HepG2 (cell line): ENCODE measurements around the gene WWC1. TPM values are rescaled to one million over a fixed set of nuclear protein-coding genes. Genes with fewer than 3 reads are reported as not detected.

ENCODE experiments used
- GATAD2A ChIP-seq: IDR thresholded peaks from 2 replicates; pipeline ENCODE4 v1.6.1; 2016
- KDM3A ChIP-seq: IDR thresholded peaks from 2 replicates; pipeline ENCODE4 v1.6.1; 2018; ENCODE audit warnings: low read depth, missing compliant biosample characterization
- RBFOX2 ChIP-seq: fragments of 200-400 bp; formaldehyde crosslinking; IDR thresholded peaks from 2 replicates; pipeline ENCODE4 v1.6.1; 2017; ENCODE audit warnings: low read depth, mild to moderate bottlenecking, low read length
- SMAD3 ChIP-seq: sonication (generic); formaldehyde crosslinking; IDR thresholded peaks from 2 replicates; pipeline ENCODE4 v1.4.0; 2020; ENCODE audit warnings: missing genetic modification reagents
- SOX6 ChIP-seq, 2 experiments: fragments of 450-650 bp in 1 of 2; sonication (generic) in 1 of 2; formaldehyde crosslinking in 1 of 2; IDR thresholded peaks; 2 replicates each; pipeline versions ENCODE4 v1.4.0 to v1.6.1; 2017 to 2020; ENCODE audit warnings: antibody characterized with exemption in 1 of 2, mild to moderate bottlenecking in 1 of 2, missing genetic modification reagents in 1 of 2
- SP5 ChIP-seq: IDR thresholded peaks from 2 replicates; pipeline ENCODE4 v1.6.1; 2016; ENCODE audit warnings: low read depth, borderline replicate concordance
- TBX2 ChIP-seq: sonication (generic); formaldehyde crosslinking; IDR thresholded peaks from 2 replicates; pipeline ENCODE4 v1.5.0; 2020; ENCODE audit warnings: missing genetic modification reagents, mild to moderate bottlenecking, borderline replicate concordance
- TBX3 ChIP-seq: fragments of 450-650 bp; IDR thresholded peaks from 2 replicates; pipeline ENCODE4 v1.6.1; 2017; ENCODE audit warnings: antibody characterized with exemption, mild to moderate bottlenecking, inconsistent platforms, borderline replicate concordance
- ZNF136 ChIP-seq: sonication (generic); formaldehyde crosslinking; IDR thresholded peaks from 2 replicates; pipeline ENCODE4 v1.8.1; 2022; ENCODE audit warnings: low read depth, mild to moderate bottlenecking, moderate library complexity, missing genetic modification reagents
- ZNF343 ChIP-seq: sonication (generic); formaldehyde crosslinking; IDR thresholded peaks from 2 replicates; pipeline ENCODE4 v1.4.0; 2020; ENCODE audit warnings: mild to moderate bottlenecking, missing genetic modification reagents
- ZNF782 ChIP-seq: sonication (generic); formaldehyde crosslinking; IDR thresholded peaks from 2 replicates; pipeline ENCODE4 v1.4.0; 2020; ENCODE audit warnings: missing genetic modification reagents, mild to moderate bottlenecking, borderline replicate concordance
- polyA plus RNA-seq, 8 experiments: library from polyadenylated mRNA; depleted of rRNA in 3 of 8; stranded (reverse) in 7 of 8; unstranded in 1 of 8; fragments of >200 nt; fragmentation: Illumina TruSeq in 4 of 8; extraction: Trizol in 4 of 8; gene quantifications; 2 replicates each; pipeline versions ENCODE4 v1.2.1 to v1.2.3, GENCODE V29; 2011 to 2016; ENCODE audit warnings: low read depth in 4 of 8, missing spikeins in 1 of 8, mixed read lengths in 1 of 8; ENCODE audit not compliant: insufficient read depth in 1 of 8
- total RNA-seq, 5 experiments: library from RNA; depleted of rRNA; stranded (reverse); fragments of >200 nt; fragmentation: Illumina TruSeq; extraction: Trizol; gene quantifications; 2 replicates each; pipeline ENCODE4 v1.2.3, GENCODE V29; 2016; ENCODE audit warnings: low read depth in 1 of 5
- TF ChIP-seq, protein P1 (sequence below): sonication (generic); formaldehyde crosslinking; IDR thresholded peaks from 2 replicates; pipeline ENCODE4 v1.4.0; 2020; ENCODE audit warnings: missing genetic modification reagents, borderline replicate concordance
- TF ChIP-seq, protein P2 (sequence below): sonication (generic); formaldehyde crosslinking; conservative IDR thresholded peaks from 2 replicates; pipeline ENCODE4 v1.4.0; 2020; ENCODE audit warnings: missing genetic modification reagents
- TF ChIP-seq, protein P3 (sequence below): sonication (generic); formaldehyde crosslinking; IDR thresholded peaks from 2 replicates; pipeline ENCODE4 v1.9.0; 2022; ENCODE audit warnings: low read depth, missing genetic modification reagents
- TF ChIP-seq, protein P4 (sequence below): sonication (generic); formaldehyde crosslinking; IDR thresholded peaks from 2 replicates; pipeline ENCODE4 v1.5.1; 2020; ENCODE audit warnings: mild to moderate bottlenecking, missing genetic modification reagents, moderate library complexity
- TF ChIP-seq, protein P5 (sequence below): sonication (generic); formaldehyde crosslinking; IDR thresholded peaks from 2 replicates; pipeline ENCODE4 v1.4.0; 2020; ENCODE audit warnings: missing genetic modification reagents, borderline replicate concordance

WWC1 gene
- total and polyA plus RNA-seq, 2 of the 13 experiments (the other 11 are each of a cell fraction or from before 2014, with no cell fraction given): 8.3 to 17.9 TPM

DNA sequence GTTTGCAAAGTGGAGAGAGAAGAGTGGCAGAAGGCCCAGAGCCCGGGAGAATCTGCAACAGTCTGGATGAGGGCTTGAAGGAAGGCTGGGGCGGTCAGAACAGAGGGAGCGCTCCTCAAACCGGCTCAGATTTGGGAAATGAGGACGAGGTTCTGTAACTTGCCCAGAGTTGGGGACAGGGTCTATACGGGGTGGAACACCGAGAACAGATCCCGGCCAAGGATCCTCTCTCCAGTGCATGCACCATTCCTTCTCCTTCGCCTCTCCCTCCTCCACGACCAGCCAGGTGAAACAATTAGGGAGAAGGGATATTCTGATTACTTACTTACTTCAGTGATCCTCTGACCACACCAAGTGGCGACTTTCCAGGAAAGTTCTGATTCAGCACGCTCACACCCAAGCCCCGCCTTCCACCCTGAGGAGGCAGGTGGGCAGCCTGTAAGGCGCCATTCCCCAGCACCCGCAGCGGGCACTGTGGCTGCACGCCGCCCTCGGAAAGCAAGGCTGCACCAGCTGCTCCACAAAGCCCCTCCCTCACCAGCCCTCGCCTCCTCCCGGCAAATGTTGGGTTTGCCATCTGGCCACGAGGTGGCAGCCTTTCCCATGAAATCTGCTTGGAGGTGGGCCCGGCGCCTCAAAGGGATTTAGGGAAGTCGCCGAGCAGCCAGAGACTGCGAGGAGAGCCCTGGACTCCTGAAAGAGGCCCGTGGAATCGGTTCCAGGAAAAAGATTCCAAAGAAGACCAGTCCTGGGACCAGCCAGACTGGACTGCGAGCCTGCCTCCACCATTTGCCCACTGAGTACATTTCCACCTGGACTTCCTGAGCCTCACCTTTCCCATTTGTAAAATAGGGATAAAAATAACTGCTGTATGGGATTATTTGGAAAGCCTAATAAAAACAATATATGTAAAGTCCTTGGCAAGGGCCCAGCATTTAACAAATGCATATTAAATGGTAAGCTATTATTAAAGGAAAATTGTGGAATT is 22.2 kb upstream of the WWC1 start (continued):
- TF ChIP-seq, protein P1, sequence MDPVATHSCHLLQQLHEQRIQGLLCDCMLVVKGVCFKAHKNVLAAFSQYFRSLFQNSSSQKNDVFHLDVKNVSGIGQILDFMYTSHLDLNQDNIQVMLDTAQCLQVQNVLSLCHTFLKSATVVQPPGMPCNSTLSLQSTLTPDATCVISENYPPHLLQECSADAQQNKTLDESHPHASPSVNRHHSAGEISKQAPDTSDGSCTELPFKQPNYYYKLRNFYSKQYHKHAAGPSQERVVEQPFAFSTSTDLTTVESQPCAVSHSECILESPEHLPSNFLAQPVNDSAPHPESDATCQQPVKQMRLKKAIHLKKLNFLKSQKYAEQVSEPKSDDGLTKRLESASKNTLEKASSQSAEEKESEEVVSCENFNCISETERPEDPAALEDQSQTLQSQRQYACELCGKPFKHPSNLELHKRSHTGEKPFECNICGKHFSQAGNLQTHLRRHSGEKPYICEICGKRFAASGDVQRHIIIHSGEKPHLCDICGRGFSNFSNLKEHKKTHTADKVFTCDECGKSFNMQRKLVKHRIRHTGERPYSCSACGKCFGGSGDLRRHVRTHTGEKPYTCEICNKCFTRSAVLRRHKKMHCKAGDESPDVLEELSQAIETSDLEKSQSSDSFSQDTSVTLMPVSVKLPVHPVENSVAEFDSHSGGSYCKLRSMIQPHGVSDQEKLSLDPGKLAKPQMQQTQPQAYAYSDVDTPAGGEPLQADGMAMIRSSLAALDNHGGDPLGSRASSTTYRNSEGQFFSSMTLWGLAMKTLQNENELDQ (CRISPR knock-in tag): no peak
- TF ChIP-seq ZNF136 (CRISPR knock-in tag) (0 out of 2 replicates have a peak, but pooled peaks have one; percentile 40), ZNF782 (peak; percentile 60; the same call in 1 of the 2 replicates), TBX2 (0 out of 2 replicates have a peak, but pooled peaks have one; percentile 60), RBFOX2 (no peak), KDM3A (CRISPR knock-in tag) (peak; percentile 89), ZNF343 (no peak), SMAD3 (CRISPR knock-in tag) (peak; percentile 71; the same call in 1 of the 2 replicates), SOX6 (IDR thresholded peaks at IDR 0.05) (no peak), SOX6 (CRISPR knock-in tag; IDR thresholded peaks at IDR 0.05) (peak; percentile 57; the same call in 1 of the 2 replicates), TBX3 (no peak), GATAD2A (peak; percentile 68), SP5 (CRISPR knock-in tag) (peak; percentile 38; the same call in 1 of the 2 replicates)
- TF ChIP-seq, protein P2, sequence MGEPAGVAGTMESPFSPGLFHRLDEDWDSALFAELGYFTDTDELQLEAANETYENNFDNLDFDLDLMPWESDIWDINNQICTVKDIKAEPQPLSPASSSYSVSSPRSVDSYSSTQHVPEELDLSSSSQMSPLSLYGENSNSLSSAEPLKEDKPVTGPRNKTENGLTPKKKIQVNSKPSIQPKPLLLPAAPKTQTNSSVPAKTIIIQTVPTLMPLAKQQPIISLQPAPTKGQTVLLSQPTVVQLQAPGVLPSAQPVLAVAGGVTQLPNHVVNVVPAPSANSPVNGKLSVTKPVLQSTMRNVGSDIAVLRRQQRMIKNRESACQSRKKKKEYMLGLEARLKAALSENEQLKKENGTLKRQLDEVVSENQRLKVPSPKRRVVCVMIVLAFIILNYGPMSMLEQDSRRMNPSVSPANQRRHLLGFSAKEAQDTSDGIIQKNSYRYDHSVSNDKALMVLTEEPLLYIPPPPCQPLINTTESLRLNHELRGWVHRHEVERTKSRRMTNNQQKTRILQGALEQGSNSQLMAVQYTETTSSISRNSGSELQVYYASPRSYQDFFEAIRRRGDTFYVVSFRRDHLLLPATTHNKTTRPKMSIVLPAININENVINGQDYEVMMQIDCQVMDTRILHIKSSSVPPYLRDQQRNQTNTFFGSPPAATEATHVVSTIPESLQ (CRISPR knock-in tag): no peak
- TF ChIP-seq, protein P3, sequence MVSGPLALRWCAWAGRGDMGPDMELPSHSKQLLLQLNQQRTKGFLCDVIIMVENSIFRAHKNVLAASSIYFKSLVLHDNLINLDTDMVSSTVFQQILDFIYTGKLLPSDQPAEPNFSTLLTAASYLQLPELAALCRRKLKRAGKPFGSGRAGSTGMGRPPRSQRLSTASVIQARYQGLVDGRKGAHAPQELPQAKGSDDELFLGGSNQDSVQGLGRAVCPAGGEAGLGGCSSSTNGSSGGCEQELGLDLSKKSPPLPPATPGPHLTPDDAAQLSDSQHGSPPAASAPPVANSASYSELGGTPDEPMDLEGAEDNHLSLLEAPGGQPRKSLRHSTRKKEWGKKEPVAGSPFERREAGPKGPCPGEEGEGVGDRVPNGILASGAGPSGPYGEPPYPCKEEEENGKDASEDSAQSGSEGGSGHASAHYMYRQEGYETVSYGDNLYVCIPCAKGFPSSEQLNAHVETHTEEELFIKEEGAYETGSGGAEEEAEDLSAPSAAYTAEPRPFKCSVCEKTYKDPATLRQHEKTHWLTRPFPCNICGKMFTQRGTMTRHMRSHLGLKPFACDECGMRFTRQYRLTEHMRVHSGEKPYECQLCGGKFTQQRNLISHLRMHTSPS (CRISPR knock-in tag): peak; percentile 52; the same call in 1 of the 2 replicates
- TF ChIP-seq, protein P4, sequence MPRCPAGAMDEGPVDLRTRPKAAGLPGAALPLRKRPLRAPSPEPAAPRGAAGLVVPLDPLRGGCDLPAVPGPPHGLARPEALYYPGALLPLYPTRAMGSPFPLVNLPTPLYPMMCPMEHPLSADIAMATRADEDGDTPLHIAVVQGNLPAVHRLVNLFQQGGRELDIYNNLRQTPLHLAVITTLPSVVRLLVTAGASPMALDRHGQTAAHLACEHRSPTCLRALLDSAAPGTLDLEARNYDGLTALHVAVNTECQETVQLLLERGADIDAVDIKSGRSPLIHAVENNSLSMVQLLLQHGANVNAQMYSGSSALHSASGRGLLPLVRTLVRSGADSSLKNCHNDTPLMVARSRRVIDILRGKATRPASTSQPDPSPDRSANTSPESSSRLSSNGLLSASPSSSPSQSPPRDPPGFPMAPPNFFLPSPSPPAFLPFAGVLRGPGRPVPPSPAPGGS (CRISPR knock-in tag): peak; percentile 70; the same call in 1 of the 2 replicates
- TF ChIP-seq, protein P5, sequence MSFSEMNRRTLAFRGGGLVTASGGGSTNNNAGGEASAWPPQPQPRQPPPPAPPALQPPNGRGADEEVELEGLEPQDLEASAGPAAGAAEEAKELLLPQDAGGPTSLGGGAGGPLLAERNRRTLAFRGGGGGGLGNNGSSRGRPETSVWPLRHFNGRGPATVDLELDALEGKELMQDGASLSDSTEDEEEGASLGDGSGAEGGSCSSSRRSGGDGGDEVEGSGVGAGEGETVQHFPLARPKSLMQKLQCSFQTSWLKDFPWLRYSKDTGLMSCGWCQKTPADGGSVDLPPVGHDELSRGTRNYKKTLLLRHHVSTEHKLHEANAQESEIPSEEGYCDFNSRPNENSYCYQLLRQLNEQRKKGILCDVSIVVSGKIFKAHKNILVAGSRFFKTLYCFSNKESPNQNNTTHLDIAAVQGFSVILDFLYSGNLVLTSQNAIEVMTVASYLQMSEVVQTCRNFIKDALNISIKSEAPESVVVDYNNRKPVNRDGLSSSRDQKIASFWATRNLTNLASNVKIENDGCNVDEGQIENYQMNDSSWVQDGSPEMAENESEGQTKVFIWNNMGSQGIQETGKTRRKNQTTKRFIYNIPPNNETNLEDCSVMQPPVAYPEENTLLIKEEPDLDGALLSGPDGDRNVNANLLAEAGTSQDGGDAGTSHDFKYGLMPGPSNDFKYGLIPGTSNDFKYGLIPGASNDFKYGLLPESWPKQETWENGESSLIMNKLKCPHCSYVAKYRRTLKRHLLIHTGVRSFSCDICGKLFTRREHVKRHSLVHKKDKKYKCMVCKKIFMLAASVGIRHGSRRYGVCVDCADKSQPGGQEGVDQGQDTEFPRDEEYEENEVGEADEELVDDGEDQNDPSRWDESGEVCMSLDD (CRISPR knock-in tag): no peak
